ENCODE data around the gene ATP2C1.

Gene ATP2C1, protein sequence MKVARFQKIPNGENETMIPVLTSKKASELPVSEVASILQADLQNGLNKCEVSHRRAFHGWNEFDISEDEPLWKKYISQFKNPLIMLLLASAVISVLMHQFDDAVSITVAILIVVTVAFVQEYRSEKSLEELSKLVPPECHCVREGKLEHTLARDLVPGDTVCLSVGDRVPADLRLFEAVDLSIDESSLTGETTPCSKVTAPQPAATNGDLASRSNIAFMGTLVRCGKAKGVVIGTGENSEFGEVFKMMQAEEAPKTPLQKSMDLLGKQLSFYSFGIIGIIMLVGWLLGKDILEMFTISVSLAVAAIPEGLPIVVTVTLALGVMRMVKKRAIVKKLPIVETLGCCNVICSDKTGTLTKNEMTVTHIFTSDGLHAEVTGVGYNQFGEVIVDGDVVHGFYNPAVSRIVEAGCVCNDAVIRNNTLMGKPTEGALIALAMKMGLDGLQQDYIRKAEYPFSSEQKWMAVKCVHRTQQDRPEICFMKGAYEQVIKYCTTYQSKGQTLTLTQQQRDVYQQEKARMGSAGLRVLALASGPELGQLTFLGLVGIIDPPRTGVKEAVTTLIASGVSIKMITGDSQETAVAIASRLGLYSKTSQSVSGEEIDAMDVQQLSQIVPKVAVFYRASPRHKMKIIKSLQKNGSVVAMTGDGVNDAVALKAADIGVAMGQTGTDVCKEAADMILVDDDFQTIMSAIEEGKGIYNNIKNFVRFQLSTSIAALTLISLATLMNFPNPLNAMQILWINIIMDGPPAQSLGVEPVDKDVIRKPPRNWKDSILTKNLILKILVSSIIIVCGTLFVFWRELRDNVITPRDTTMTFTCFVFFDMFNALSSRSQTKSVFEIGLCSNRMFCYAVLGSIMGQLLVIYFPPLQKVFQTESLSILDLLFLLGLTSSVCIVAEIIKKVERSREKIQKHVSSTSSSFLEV

GRCh38 chr3:130893376-130894129 lies at the start of gene ATP2C1:
Gene ATP2C1, plus strand, starts transcription at chr3:130894084. Its CDS starts 686 bp downstream, at chr3:130894770.
- peak within 1 kb of the TSS; percentile 95 for H3K9ac ChIP-seq
- H3K4me3 ChIP-seq (ENCODE audit: low read depth, low read length), result peak within 1 kb of the TSS; percentile 82
- peak within 1 kb of the TSS; percentile 94 for H3K4me2 ChIP-seq (ENCODE audit: low read length)
- H3K79me2 ChIP-seq, result peaks cover 4% of the 10 kb centered on the region
- H2AFZ ChIP-seq, result peak within 1 kb of the TSS; percentile 99
- H3K27me3 ChIP-seq (ENCODE audit: control insufficient read depth, insufficient read depth, low read length), result no peaks in the 10 kb centered on the region
- TF ChIP-seq CTCF (IDR thresholded peaks at IDR 0.05), result peak; percentile 8
- peak within 1 kb of the TSS; percentile 97 for H3K27ac ChIP-seq
- no peaks in the 10 kb centered on the region for H3K9me3 ChIP-seq (ENCODE audit: control insufficient read depth, low read length)
- H3K4me1 ChIP-seq, result no peaks in the 10 kb centered on the region
- no peaks in the 10 kb centered on the region for H3K36me3 ChIP-seq (ENCODE audit: control insufficient read depth, insufficient read depth, low read length)

GRCh38 chr3:130844462-130844861 lies 49.4 kb upstream of the ATP2C1 start:
- no peak overlapping the region for H3K9ac ChIP-seq
- H3K27ac ChIP-seq, result no peak overlapping the region
- no peaks in the 10 kb centered on the region for H3K79me2 ChIP-seq
- H3K36me3 ChIP-seq (ENCODE audit: control insufficient read depth, insufficient read depth, low read length), result no peaks in the 10 kb centered on the region
- no peak overlapping the region for H3K4me2 ChIP-seq (ENCODE audit: low read length)
- no peaks in the 10 kb centered on the region for H3K9me3 ChIP-seq (ENCODE audit: control insufficient read depth, low read length)
- peaks cover 14% of the 10 kb centered on the region for H3K4me1 ChIP-seq
- no peaks in the 10 kb centered on the region for H3K27me3 ChIP-seq (ENCODE audit: control insufficient read depth, insufficient read depth, low read length)
- no peak for TF ChIP-seq CTCF (IDR thresholded peaks at IDR 0.05)
- no peak overlapping the region for H2AFZ ChIP-seq
- no peak overlapping the region for H3K4me3 ChIP-seq (ENCODE audit: low read depth, low read length)

GRCh38 chr3:130846181-130846580 lies 47.7 kb upstream of the ATP2C1 start:
- H3K27ac ChIP-seq, result no peak overlapping the region
- H3K36me3 ChIP-seq (ENCODE audit: control insufficient read depth, insufficient read depth, low read length), result no peaks in the 10 kb centered on the region
- H3K79me2 ChIP-seq, result no peaks in the 10 kb centered on the region
- H3K4me1 ChIP-seq, result peaks cover 25% of the 10 kb centered on the region
- no peak overlapping the region for H3K9ac ChIP-seq
- no peaks in the 10 kb centered on the region for H3K27me3 ChIP-seq (ENCODE audit: control insufficient read depth, insufficient read depth, low read length)
- no peak overlapping the region for H3K4me3 ChIP-seq (ENCODE audit: low read depth, low read length)
- no peak for TF ChIP-seq CTCF (IDR thresholded peaks at IDR 0.05)
- no peak overlapping the region for H2AFZ ChIP-seq
- no peak overlapping the region for H3K4me2 ChIP-seq (ENCODE audit: low read length)
- no peaks in the 10 kb centered on the region for H3K9me3 ChIP-seq (ENCODE audit: control insufficient read depth, low read length)

DNA sequence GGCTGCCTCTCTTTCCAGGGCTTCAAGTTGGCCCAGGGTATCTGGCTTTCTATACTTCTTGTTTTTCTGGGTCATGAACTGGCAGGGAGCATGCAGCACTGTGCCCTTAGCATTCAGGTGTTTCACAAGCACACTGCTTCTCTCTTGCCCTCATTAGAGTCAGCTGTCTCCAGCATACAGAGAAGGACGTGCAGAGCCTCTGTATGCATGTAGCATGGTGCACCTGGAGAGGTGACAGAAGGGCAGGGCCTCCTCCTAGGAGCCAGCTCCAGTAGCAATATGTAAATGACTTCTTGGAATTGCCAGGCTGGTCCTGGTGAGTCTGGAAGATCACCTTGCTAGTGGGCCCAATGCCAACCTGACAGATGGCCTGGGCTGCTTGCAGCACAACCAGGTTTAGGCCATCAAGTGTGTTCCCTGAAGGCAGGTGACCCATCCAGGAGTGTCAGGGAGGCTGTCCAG lies 44.8 kb upstream of the ATP2C1 start:
- TF ChIP-seq CTCF (IDR thresholded peaks at IDR 0.05), result no peak
- Histone ChIP-seq H3K9me3 (ENCODE audit: control insufficient read depth, low read length) (no peaks in the 10 kb centered on the region), H3K27me3 (ENCODE audit: control insufficient read depth, insufficient read depth, low read length) (no peaks in the 10 kb centered on the region), H3K9ac (no peak overlapping the region), H3K4me2 (ENCODE audit: low read length) (peak overlapping the region; percentile 77), H3K4me1 (peaks cover 29% of the 10 kb centered on the region), H3K36me3 (ENCODE audit: control insufficient read depth, insufficient read depth, low read length) (no peaks in the 10 kb centered on the region), H3K27ac (peak overlapping the region; percentile 89), H3K79me2 (no peaks in the 10 kb centered on the region), H2AFZ (peak overlapping the region; percentile 84), H3K4me3 (ENCODE audit: low read depth, low read length) (peak overlapping the region; percentile 55)
